Glutamatergic neuron (in vitro differentiated cells): ENCODE data around the gene SCML1. TPM values are rescaled to one million over a fixed set of nuclear protein-coding genes. Genes with fewer than 3 reads are reported as not detected.

Experiments used
- DNase-seq: peaks from one replicate; pipeline ENCODE4 v3.0.0; 2022
- H3K27ac Mint-ChIP-seq: one replicate; pipeline ENCODE4 v1.8.0; 2020; ENCODE audit warnings: mild to moderate bottlenecking, mixed read lengths, inconsistent platforms; ENCODE audit not compliant: unreplicated experiment
- H3K27me3 Mint-ChIP-seq: one replicate; pipeline ENCODE4 v1.8.0; 2020; ENCODE audit warnings: mild to moderate bottlenecking, moderate library complexity, mixed read lengths, inconsistent platforms; ENCODE audit not compliant: unreplicated experiment
- H3K36me3 Mint-ChIP-seq: one replicate; pipeline ENCODE4 v1.8.0; 2020; ENCODE audit warnings: mild to moderate bottlenecking, mixed read lengths, inconsistent platforms; ENCODE audit not compliant: unreplicated experiment
- H3K4me1 Mint-ChIP-seq: one replicate; pipeline ENCODE4 v1.8.0; 2020; ENCODE audit warnings: mild to moderate bottlenecking, low read depth, mixed read lengths, inconsistent platforms; ENCODE audit not compliant: unreplicated experiment
- H3K4me3 Mint-ChIP-seq: one replicate; pipeline ENCODE4 v1.8.0; 2020; ENCODE audit warnings: mild to moderate bottlenecking, mixed read lengths, inconsistent platforms; ENCODE audit not compliant: unreplicated experiment
- H3K9me3 Mint-ChIP-seq: one replicate; pipeline ENCODE4 v1.8.0; 2020; ENCODE audit warnings: mild to moderate bottlenecking, moderate library complexity, mixed read lengths, inconsistent platforms; ENCODE audit not compliant: unreplicated experiment
- CTCF ChIP-seq: fragments of 200-600 bp; sonication (generic); IDR thresholded peaks from one replicate; pipeline ENCODE4 v1.5.0; 2021; ENCODE audit not compliant: partially characterized antibody, unreplicated experiment
- total RNA-seq: library from RNA; stranded (reverse); fragmentation: NEBNext Ultra II Directional; extraction: Animal tissue kit (Norgen Biotek cat#: 25700); gene quantifications from one replicate; pipeline ENCODE4 v1.2.1, GENCODE V29; 2021; ENCODE audit not compliant: unreplicated experiment

SCML1 gene
- total RNA-seq, 1 donor from 2014 or later, result 2.7 TPM

- Mint-ChIP-seq H3K4me3 (no peak overlapping the region), H3K27ac (no peak overlapping the region), H3K9me3 (no peaks in the 10 kb centered on the region), H3K4me1 (no peaks in the 10 kb centered on the region), H3K36me3 (no peaks in the 10 kb centered on the region), H3K27me3 (no peaks in the 10 kb centered on the region)
- TF ChIP-seq CTCF, result no peak
- no peak for DNase-seq
Measured at GRCh38 chrX:17750436-17750835, 13.1 kb downstream of the SCML1 start.

GRCh38 chrX:17758382-17758781, 21.1 kb downstream of the SCML1 start:
- no peak for DNase-seq
- TF ChIP-seq CTCF, result no peak
- Mint-ChIP-seq H3K36me3 (no peaks in the 10 kb centered on the region), H3K4me1 (no peaks in the 10 kb centered on the region), H3K27me3 (no peaks in the 10 kb centered on the region), H3K4me3 (no peak overlapping the region), H3K27ac (no peak overlapping the region), H3K9me3 (no peaks in the 10 kb centered on the region)

GRCh38 chrX:17759990-17760389, 22.7 kb downstream of the SCML1 start:
- Mint-ChIP-seq H3K4me3 (no peak overlapping the region), H3K27me3 (no peaks in the 10 kb centered on the region), H3K27ac (no peak overlapping the region), H3K4me1 (no peaks in the 10 kb centered on the region), H3K9me3 (no peaks in the 10 kb centered on the region), H3K36me3 (no peaks in the 10 kb centered on the region)
- no peak for DNase-seq
- TF ChIP-seq CTCF, result no peak

GRCh38 chrX:17767734-17768133, 30.4 kb downstream of the SCML1 start:
- H3K4me1 Mint-ChIP-seq, result no peaks in the 10 kb centered on the region
- no peaks in the 10 kb centered on the region for H3K36me3 Mint-ChIP-seq
- DNase-seq, result no peak
- no peak overlapping the region for H3K4me3 Mint-ChIP-seq
- H3K27me3 Mint-ChIP-seq, result no peaks in the 10 kb centered on the region
- TF ChIP-seq CTCF, result no peak
- H3K9me3 Mint-ChIP-seq, result no peaks in the 10 kb centered on the region
- no peak overlapping the region for H3K27ac Mint-ChIP-seq

GRCh38 chrX:17768997-17769396, 31.7 kb downstream of the SCML1 start:
- no peak overlapping the region for H3K4me3 Mint-ChIP-seq

More at GRCh38 chrX:17768997-17769396, 31.7 kb downstream of the SCML1 start:
- Mint-ChIP-seq H3K27ac (no peak overlapping the region), H3K27me3 (no peaks in the 10 kb centered on the region), H3K36me3 (no peaks in the 10 kb centered on the region), H3K4me1 (no peaks in the 10 kb centered on the region), H3K9me3 (no peaks in the 10 kb centered on the region)
- DNase-seq, result no peak
- no peak for TF ChIP-seq CTCF
